Mucosa of rectum (tissue), 2 donors: Measurements from ENCODE around the gene WDFY2.
"Not testable (repeated sequence)": the region's sequence is repeated elsewhere in the genome, so short reads cannot be mapped to it uniquely, and the experiment has no call there.

Experiments used
- H3K27ac ChIP-seq, 2 donors: one replicate each; pipeline ENCODE4 v1.7.0; 2013; ENCODE audit warnings: inconsistent platforms in 2 of 2, low read depth in 2 of 2, low read length in 2 of 2
- H3K27me3 ChIP-seq, 2 donors: one replicate each; pipeline ENCODE4 v1.7.0; 2013; ENCODE audit warnings: low read length in 2 of 2; ENCODE audit not compliant: control insufficient read depth in 2 of 2, insufficient read depth in 2 of 2
- H3K36me3 ChIP-seq, 2 donors: one replicate each; pipeline ENCODE4 v1.7.0; 2013; ENCODE audit warnings: low read length in 2 of 2; ENCODE audit not compliant: control insufficient read depth in 2 of 2, insufficient read depth in 2 of 2
- H3K4me1 ChIP-seq, 2 donors: one replicate each; pipeline ENCODE4 v1.7.0; 2013; ENCODE audit warnings: low read length in 2 of 2, mild to moderate bottlenecking in 1 of 2; ENCODE audit not compliant: control insufficient read depth in 2 of 2, insufficient read depth in 2 of 2
- H3K4me3 ChIP-seq, 2 donors: one replicate each; pipeline ENCODE4 v1.7.0; 2013; ENCODE audit warnings: low read length in 2 of 2
- H3K9ac ChIP-seq, 2 donors: one replicate each; pipeline ENCODE4 v1.7.0; 2013; ENCODE audit warnings: low read length in 2 of 2, low read depth in 1 of 2, mild to moderate bottlenecking in 1 of 2
- H3K9me3 ChIP-seq, 2 donors: one replicate each; pipeline ENCODE4 v1.7.0; 2013; ENCODE audit warnings: low read length in 2 of 2; ENCODE audit not compliant: control insufficient read depth in 2 of 2
- donor health status: healthy.
- donor health status: Normal muscosa, but diverticular disease.

The WDFY2 gene, protein sequence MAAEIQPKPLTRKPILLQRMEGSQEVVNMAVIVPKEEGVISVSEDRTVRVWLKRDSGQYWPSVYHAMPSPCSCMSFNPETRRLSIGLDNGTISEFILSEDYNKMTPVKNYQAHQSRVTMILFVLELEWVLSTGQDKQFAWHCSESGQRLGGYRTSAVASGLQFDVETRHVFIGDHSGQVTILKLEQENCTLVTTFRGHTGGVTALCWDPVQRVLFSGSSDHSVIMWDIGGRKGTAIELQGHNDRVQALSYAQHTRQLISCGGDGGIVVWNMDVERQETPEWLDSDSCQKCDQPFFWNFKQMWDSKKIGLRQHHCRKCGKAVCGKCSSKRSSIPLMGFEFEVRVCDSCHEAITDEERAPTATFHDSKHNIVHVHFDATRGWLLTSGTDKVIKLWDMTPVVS

DNA sequence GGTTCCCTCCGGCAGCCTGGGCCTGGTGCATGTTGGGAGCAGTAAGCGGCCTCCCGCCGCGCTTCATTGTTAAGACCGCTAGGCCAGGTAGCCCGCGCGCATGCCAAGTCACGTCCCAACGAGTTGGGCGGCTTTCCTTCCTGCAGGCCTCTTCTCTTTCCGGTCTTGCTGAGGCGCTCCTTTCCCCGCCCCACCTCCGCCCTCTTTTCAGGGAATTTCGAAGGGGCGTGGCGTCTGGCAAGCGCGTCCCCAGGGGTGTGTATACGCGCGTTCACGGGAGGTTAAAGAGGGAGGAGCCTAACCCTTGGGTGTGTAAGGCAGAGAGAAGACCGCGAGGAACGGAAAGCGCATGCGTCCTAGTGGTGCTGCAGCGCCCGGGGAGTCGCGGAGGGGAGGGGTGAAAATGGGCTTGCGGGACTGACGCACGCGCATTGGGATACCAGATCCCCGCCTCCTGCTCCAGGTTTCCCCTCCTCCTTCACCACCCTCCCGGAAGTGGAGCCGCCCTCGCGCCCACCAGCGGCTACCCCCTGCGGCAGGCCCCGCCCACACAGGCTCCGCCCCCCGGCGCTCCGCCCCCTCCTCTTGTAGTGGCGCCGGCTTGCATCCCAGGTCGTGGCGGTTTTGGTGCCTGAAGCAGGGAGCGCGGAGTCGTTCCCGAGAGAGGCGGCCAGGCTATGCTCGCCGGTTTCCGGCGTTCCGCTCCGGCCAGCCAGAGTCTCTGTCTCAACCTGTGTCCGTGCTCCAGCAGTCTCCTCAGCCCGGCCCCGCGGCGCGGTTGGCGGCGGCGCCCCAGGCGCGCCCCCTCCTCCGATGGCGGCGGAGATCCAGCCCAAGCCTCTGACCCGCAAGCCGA is at the start of gene WDFY2:
TSS of gene WDFY2 (plus strand) at position 588 of the 856 bp plus-strand sequence. CDS start at position 814, 226 bp downstream.
- peak within 1 kb of the TSS; percentile 78 to 90 for H3K4me3 ChIP-seq
- H3K9ac ChIP-seq: peak within 1 kb of the TSS; percentile 72 to 81
- no peaks in the 10 kb centered on the region for H3K36me3 ChIP-seq
- peaks cover 14 to 16% of the 10 kb centered on the region in 2 donors for H3K4me1 ChIP-seq
- H3K9me3 ChIP-seq: no peaks in the 10 kb centered on the region
- H3K27ac ChIP-seq: peak within 1 kb of the TSS; percentile 88 to 91
- H3K27me3 ChIP-seq: no peaks in the 10 kb centered on the region

GRCh38 chr13:51538591-51539179 is 45.6 kb upstream of the WDFY2 start:
- Histone ChIP-seq H3K9me3 (no peaks in the 10 kb centered on the region), H3K4me1 (no peaks in the 10 kb centered on the region), H3K27me3 (no peaks in the 10 kb centered on the region), H3K36me3 (no peaks in the 10 kb centered on the region), H3K9ac (no peak overlapping the region), H3K27ac (no peak overlapping the region), H3K4me3 (no peak overlapping the region)

- H3K9me3 ChIP-seq: no peaks in the 10 kb centered on the region
- no peaks in the 10 kb centered on the region for H3K36me3 ChIP-seq
- no peak overlapping the region for H3K4me3 ChIP-seq
- H3K27ac ChIP-seq: no peak overlapping the region
- H3K9ac ChIP-seq: no peak overlapping the region
- no peaks in the 10 kb centered on the region for H3K4me1 ChIP-seq
- H3K27me3 ChIP-seq: no peaks in the 10 kb centered on the region
These were observed 44.4 kb upstream of the WDFY2 start for GRCh38 chr13:51539887-51540286.

DNA sequence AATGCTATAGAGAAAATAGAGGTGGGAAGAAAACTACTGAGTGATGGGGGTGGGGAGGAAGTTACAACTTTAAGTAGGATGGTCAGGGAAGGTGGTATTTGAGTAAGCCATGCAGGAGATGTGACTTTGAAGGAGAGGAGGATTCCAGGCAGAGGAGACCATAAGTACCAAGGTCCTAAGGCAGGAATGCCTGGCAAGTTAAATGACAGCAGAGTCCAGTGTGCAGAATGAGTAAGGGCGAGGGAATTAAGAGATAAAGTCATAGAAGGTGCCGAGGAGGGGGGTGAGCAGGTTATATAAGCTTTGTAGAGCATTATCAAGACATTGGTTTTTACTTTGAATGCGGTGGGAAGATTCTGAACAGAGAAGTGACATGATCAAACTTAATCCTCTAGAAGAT is 43.2 kb upstream of the WDFY2 start:
- no peaks in the 10 kb centered on the region for H3K36me3 ChIP-seq
- H3K4me1 ChIP-seq: no peaks in the 10 kb centered on the region
- H3K27ac ChIP-seq: no peak overlapping the region
- no peaks in the 10 kb centered on the region for H3K9me3 ChIP-seq
- no peak overlapping the region for H3K4me3 ChIP-seq
- H3K9ac ChIP-seq: no peak overlapping the region
- no peaks in the 10 kb centered on the region for H3K27me3 ChIP-seq

- Histone ChIP-seq H3K9me3 (no peaks in the 10 kb centered on the region), H3K27me3 (no peaks in the 10 kb centered on the region), H3K9ac (no peak overlapping the region), H3K36me3 (no peaks in the 10 kb centered on the region), H3K27ac (no peak overlapping the region), H3K4me3 (no peak overlapping the region), H3K4me1 (no peaks in the 10 kb centered on the region)
These were observed 42.4 kb upstream of the WDFY2 start for GRCh38 chr13:51541809-51542258.

- Histone ChIP-seq H3K9ac (no peak overlapping the region), H3K4me3 (no peak overlapping the region), H3K36me3 (no peaks in the 10 kb centered on the region), H3K9me3 (no peaks in the 10 kb centered on the region), H3K4me1 (no peaks in the 10 kb centered on the region), H3K27ac (no peak overlapping the region), H3K27me3 (no peaks in the 10 kb centered on the region)
These were observed 41.7 kb upstream of the WDFY2 start for GRCh38 chr13:51542346-51543242.

DNA sequence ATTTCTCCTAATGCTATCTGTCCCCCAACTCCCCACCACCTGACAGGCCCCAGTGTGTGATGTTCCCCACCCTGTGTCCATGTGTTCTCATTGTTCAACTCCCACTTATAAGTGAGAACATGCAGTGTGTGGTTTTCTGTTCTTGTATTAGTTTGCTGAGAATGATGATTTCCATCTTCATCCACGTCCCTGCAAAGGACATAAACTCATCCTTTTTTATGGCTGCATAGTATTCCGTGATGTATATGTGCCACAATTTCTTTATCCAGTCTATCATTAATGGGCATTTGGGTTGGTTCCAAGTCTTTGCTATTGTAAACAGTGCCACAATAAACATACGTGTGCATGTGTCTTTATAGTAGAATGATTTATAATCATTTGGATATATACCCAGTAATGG is 38.8 kb upstream of the WDFY2 start:
- not testable (repeated sequence) for H3K4me1 ChIP-seq, H3K27ac ChIP-seq, H3K36me3 ChIP-seq, H3K9me3 ChIP-seq, H3K27me3 ChIP-seq, H3K9ac ChIP-seq, H3K4me3 ChIP-seq

- Histone ChIP-seq H3K27me3 (no peaks in the 10 kb centered on the region), H3K4me3 (no peak overlapping the region), H3K9ac (no peak overlapping the region), H3K9me3 (no peaks in the 10 kb centered on the region), H3K4me1 (no peaks in the 10 kb centered on the region), H3K27ac (no peak overlapping the region), H3K36me3 (no peaks in the 10 kb centered on the region)
These were observed 36.7 kb upstream of the WDFY2 start for GRCh38 chr13:51547425-51548176.

- Histone ChIP-seq H3K4me3 (no peak overlapping the region), H3K36me3 (no peaks in the 10 kb centered on the region), H3K9me3 (no peaks in the 10 kb centered on the region), H3K4me1 (no peaks in the 10 kb centered on the region), H3K9ac (no peak overlapping the region), H3K27ac (no peak overlapping the region), H3K27me3 (no peaks in the 10 kb centered on the region)
These were observed 35.2 kb upstream of the WDFY2 start for GRCh38 chr13:51549050-51549449.
